HG03025 (cell line): ENCODE data around the gene PAK4.

Source experiments
- ATAC-seq: cut with Tn5 transposase; IDR thresholded peaks from one replicate; pipeline ENCODE4 v1.9.1; 2021; ENCODE audit warnings: mild to moderate bottlenecking, moderate library complexity; ENCODE audit not compliant: unreplicated experiment, low FRiP score

PAK4 gene

DNA sequence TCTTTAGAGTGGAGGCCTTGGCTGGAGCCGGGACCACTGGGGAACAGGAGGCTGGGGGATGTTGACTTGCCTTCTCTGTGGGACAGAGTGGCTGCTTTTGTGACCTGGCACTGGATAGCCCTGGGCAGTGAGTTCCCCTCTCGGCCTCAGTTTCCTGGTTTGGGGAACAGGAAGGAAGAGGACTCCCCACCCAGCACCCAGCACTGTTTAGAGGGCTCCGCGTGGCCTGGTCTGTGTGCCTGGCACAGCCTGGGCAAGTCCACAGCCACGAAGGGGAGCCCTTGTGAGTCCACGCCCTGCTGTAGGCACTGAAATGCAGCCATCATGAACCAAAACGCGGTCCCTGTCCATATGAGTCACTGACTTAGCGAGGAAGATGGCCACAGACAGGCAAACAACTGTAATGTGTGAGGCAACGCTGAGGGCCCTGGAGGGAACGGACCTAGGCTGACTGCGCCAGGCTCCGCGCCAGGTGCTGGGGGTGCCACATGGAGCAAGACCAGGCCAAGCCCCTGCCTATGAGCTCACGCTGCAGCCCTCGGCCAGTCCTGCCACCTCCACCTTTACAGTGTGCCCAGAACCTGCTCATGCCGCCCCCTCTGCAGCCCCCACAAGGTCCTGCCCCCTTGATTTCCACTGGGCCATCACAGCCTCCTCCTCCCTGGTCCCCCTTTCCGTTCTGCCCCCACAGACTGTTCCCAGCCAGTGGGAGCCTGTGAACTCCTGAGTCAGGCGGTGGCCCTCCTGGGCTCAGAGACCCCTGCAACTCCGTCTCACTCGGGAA, 35.5 kb downstream of the PAK4 start:
- ATAC-seq, result no peak

GRCh38 chr19:39162441-39163043, 37.0 kb downstream of the PAK4 start:
- ATAC-seq, result no peak

DNA sequence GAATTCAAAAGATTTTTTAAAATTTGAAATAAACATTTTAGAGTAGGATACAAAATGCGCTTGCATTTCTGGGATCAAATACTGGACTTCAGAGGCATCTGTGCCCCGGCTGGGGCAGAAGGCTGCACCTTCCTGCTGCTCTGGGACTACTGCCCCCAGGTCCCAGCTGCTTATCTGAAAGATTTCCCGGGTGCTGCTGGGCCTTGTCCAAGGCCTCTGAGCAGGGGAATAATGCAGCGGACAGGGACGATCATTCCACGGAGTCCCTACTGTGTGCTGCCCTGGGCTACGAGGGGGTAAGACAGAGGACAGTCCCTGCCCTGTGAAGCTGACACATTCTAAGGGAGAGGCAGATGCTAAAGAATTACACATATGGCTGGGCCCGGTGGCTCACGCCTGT, 38.0 kb downstream of the PAK4 start:
- ATAC-seq, result no peak

DNA sequence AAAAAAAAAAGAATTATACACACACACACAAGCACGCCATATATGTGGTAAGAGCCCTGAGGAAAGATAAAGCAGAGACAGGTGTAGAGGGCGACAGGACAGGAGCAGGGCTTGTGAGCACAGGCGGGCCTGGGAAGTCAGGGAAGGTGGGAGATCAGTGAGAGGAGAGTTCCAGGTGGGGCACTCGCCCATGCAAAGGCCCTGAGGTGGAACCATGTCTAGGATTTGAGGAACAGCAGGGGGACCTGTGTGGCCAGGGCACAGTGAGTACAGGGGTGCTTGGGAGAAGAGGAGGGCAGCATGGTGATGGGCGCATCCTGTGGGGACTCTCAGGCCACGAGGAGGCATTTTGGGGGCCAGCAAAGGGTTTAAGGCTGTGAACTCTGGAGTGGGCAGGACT, 38.7 kb downstream of the PAK4 start:
- ATAC-seq, result no peak

- no peak for ATAC-seq
These were observed 40.3 kb downstream of the PAK4 start for GRCh38 chr19:39165857-39166256.

GRCh38 chr19:39166571-39167391, 41.2 kb downstream of the PAK4 start:
- ATAC-seq, result no peak

GRCh38 chr19:39167461-39168257, 42.1 kb downstream of the PAK4 start:
- ATAC-seq, result no peak

DNA sequence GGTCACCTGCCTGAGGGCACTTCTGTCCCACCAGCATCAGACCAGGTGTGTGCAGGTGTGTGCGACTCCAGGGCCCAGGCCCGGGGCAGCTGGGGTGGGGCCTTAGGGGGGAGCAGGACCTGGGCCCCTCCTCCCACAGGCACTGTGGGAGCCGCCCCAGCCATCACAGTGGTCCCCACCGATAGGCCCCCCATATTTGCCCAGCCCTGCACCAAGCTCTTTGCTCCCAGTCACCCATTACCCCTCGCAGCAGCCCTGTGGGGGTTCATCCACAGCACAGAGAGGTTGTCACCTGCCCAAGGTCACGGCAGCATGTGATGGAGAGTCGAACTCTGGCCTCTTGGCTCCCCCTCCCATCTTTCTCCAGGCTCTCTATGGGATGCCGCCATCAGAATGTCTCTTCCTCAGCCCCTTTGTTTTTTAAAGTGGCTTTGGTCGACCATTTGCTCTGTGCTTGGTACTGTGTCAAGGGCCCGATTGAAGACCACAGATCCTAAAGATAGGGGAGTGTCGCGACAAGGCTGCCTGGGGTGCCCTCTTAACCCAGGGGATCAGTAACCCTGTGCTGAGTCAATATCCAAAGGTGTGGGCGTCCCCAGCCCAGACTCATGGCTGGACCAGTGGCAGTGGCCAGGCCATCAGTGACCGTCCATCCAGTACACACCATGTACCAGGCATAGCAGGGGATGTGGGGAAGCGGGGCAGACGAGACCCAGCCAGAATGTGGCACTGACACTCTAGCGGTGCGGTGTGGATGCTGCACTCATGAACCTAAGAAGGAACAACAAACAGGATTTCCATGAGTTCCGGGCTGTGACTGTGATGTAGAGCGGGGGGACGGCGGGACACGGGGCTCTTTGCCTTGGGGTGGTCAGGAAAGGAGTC, 42.9 kb downstream of the PAK4 start:
- no peak for ATAC-seq

DNA sequence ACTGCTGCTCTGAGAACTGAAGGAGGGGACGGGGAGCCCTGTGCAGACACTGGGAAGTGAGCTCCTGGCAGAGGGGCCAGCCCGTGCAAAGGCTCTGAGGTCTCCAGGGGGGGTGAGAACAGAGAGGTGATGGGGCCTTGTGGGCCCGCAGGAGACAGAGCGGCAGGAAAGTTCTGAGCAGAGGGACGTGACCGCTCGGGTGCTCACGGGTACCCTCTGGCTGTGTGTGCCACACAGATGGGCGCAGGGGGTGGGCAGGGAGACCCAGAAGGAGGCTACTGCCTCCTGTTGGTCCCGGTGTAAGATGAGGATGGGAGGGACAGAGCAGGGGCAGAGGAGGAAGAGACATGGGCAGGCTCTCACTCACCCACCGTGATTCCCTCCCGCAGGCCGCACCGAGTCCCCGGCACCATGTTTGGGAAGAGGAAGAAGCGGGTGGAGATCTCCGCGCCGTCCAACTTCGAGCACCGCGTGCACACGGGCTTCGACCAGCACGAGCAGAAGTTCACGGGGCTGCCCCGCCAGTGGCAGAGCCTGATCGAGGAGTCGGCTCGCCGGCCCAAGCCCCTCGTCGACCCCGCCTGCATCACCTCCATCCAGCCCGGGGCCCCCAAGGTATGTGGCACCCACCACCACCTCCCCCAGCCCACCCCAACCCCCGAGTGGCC, 43.7 kb downstream of the PAK4 start:
- no peak for ATAC-seq

DNA sequence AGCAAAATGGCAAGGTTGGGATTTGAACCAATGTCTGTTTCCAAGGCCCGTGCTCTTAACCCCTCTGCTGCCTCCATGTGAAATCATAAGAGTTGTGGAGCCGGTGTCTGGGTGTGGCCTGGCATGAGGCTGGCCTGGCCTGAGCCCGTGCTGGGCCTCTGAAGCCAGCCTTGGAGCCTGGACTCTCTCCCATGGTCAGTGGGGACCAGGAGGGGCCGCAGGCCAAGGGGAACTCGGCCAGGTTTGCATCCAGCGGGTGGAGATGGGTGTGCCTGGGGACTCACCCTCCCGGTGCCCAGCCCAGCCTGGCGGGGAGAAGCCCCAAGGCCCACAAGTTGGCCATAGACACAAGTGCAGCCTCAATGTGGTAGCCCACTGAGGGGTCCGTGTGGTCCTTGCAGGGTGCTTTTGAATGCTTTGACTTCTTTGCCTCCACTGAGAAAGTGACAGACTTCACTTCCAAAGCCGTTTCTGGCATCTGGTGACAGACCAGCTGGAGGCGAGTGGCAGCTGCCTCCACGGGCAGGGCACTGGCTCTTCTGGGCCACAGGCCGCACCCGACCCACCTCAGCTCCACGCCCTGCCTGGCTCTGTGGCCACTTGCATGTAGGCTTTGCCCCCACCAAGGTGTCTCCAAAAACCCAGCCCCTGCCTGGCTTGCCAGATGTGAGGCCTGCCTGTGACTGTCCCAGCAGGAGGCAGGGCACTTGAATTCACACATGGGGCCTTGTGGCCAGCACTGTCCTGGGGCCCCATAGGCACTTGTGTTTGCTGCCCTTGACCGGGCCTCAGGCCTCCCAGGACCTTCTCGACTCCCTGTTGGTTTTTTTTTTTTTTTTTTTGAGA, 45.0 kb downstream of the PAK4 start:
- ATAC-seq, result no peak

- no peak for ATAC-seq
These were observed 46.2 kb downstream of the PAK4 start for GRCh38 chr19:39171479-39172465.

- no peak for ATAC-seq
These were observed 47.3 kb downstream of the PAK4 start for GRCh38 chr19:39172700-39173501.

DNA sequence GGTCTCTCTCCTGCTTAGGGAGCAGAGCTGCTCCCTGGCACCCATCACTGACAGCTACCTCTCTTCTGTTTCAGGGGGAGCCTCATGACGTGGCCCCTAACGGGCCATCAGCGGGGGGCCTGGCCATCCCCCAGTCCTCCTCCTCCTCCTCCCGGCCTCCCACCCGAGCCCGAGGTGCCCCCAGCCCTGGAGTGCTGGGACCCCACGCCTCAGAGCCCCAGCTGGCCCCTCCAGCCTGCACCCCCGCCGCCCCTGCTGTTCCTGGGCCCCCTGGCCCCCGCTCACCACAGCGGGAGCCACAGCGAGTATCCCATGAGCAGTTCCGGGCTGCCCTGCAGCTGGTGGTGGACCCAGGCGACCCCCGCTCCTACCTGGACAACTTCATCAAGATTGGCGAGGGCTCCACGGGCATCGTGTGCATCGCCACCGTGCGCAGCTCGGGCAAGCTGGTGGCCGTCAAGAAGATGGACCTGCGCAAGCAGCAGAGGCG, 48.0 kb downstream of the PAK4 start:
- ATAC-seq, result no peak

DNA sequence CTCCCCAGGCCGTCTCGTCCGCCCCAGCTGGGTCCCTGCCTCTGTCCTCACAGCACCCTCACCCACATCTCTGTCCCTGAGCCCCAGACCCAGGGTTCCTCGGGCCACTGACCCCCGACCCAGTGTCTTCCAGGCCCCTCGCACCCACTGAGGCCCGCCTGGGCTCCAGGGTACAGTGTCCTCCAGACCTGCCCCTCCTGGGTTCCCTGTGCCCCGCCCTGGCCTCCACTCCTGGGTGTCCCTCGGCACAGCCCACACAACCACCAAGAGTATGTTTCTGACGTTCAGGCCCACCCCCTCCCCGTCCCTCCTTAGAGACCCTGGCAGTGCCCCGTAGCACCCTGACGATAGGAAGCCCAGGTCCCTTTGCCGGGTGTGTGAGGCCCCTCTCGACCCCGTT, 48.6 kb downstream of the PAK4 start:
- no peak for ATAC-seq

DNA sequence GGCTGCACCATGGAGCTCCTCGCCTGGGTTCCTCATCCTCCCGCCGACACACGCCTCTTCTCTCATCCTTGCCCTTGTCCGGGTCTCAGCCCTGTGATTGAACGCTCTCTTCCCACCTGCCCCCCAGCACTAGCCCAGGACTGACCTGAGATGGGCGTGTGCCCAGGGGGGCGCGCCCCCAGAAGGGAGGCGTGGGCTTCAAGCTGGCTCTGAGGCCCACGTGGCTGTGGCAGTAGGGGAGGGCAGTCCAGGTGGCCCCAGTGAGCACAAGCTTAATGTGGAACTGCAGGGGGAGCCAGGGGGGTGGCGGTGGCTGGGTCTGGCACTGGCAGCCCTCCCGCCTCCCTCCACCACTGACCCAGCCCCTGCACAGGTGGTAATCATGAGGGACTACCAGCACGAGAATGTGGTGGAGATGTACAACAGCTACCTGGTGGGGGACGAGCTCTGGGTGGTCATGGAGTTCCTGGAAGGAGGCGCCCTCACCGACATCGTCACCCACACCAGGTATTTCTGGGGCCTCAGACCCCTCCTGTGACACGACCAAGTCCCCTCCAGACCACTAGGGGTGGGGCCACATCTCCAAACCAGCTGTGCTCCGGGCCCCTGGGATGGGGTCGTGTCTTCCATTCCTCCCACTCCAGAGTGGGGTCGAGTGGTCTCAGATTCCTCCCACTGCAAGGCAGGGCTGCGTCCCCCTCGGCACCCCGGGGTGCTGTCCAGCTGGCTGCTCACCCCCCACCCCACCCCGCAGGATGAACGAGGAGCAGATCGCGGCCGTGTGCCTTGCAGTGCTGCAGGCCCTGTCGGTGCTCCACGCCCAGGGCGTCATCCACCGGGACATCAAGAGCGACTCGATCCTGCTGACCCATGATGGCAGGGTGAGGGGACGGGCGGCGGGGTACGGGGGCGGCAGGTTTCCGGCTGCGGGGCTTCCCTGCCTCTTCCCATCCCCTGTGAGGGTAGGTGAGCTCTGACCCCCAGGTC, 49.3 kb downstream of the PAK4 start:
- no peak for ATAC-seq
